Dendritic cell treated with granulocyte-macrophage colony-stimulating factor and Interleukin-4, amounts not matched to agents 40 ng/mL and 50 ng/mL, for 4 days (primary cell): ENCODE data around the gene VTI1A.

Experiments
- H3K27ac Mint-ChIP-seq: one replicate; pipeline ENCODE4 v1.8.0; 2022; ENCODE audit warnings: mild to moderate bottlenecking, mixed read lengths
- H3K27me3 Mint-ChIP-seq: one replicate; pipeline ENCODE4 v1.8.0; 2022; ENCODE audit warnings: mild to moderate bottlenecking, mixed read lengths
- H3K36me3 Mint-ChIP-seq: one replicate; pipeline ENCODE4 v1.8.0; 2022; ENCODE audit warnings: low read depth, mixed read lengths
- H3K4me1 Mint-ChIP-seq: one replicate; pipeline ENCODE4 v1.8.0; 2022; ENCODE audit warnings: low read depth, mixed read lengths
- H3K4me3 Mint-ChIP-seq: one replicate; pipeline ENCODE4 v1.8.0; 2022; ENCODE audit warnings: mild to moderate bottlenecking, moderate library complexity, mixed read lengths
- H3K9me3 Mint-ChIP-seq: one replicate; pipeline ENCODE4 v1.8.0; 2022; ENCODE audit warnings: mixed read lengths
- intact Hi-C: fragments of 100-400 bp; cut with micrococcal nuclease; formaldehyde crosslinking; loops from one replicate; pipeline ENCODE4 v1.15.0; 2022

Gene VTI1A

GRCh38 chr10:112799038-112799437 lies 352.0 kb downstream of the VTI1A start:
- H3K4me1 Mint-ChIP-seq, result no peaks in the 10 kb centered on the region
- no peaks in the 10 kb centered on the region for H3K36me3 Mint-ChIP-seq
- H3K9me3 Mint-ChIP-seq, result no peaks in the 10 kb centered on the region
- intact Hi-C loops, result no loop called here
- H3K27ac Mint-ChIP-seq, result no peak overlapping the region
- no peak overlapping the region for H3K4me3 Mint-ChIP-seq
- H3K27me3 Mint-ChIP-seq, result no peaks in the 10 kb centered on the region

- no peak overlapping the region for H3K27ac Mint-ChIP-seq
- no peak overlapping the region for H3K4me3 Mint-ChIP-seq
Measured at GRCh38 chr10:112799726-112800510, 352.9 kb downstream of the VTI1A start.

GRCh38 chr10:112801004-112801403 lies 354.0 kb downstream of the VTI1A start:
- Mint-ChIP-seq H3K4me1 (no peaks in the 10 kb centered on the region), H3K36me3 (no peaks in the 10 kb centered on the region), H3K4me3 (no peak overlapping the region), H3K27ac (no peak overlapping the region), H3K27me3 (no peaks in the 10 kb centered on the region), H3K9me3 (no peaks in the 10 kb centered on the region)
- intact Hi-C loops, result no loop called here

More at GRCh38 chr10:112799726-112800510, 352.9 kb downstream of the VTI1A start:
- H3K27me3 Mint-ChIP-seq, result no peaks in the 10 kb centered on the region
- intact Hi-C loops, result no loop called here
- H3K4me1 Mint-ChIP-seq, result no peaks in the 10 kb centered on the region
- H3K36me3 Mint-ChIP-seq, result no peaks in the 10 kb centered on the region
- H3K9me3 Mint-ChIP-seq, result no peaks in the 10 kb centered on the region

GRCh38 chr10:112801748-112802147 lies 354.7 kb downstream of the VTI1A start:
- intact Hi-C loops, result no loop called here
- Mint-ChIP-seq H3K36me3 (peaks cover 1% of the 10 kb centered on the region), H3K4me1 (no peaks in the 10 kb centered on the region), H3K27ac (no peak overlapping the region), H3K4me3 (no peak overlapping the region), H3K9me3 (no peaks in the 10 kb centered on the region), H3K27me3 (no peaks in the 10 kb centered on the region)

- peaks cover 9% of the 10 kb centered on the region for H3K36me3 Mint-ChIP-seq
- intact Hi-C loops, result no loop called here
- no peak overlapping the region for H3K4me3 Mint-ChIP-seq
- no peaks in the 10 kb centered on the region for H3K9me3 Mint-ChIP-seq
- H3K4me1 Mint-ChIP-seq, result no peaks in the 10 kb centered on the region
- no peaks in the 10 kb centered on the region for H3K27me3 Mint-ChIP-seq
- no peak overlapping the region for H3K27ac Mint-ChIP-seq
Measured at GRCh38 chr10:112802411-112803022, 355.5 kb downstream of the VTI1A start.

- Mint-ChIP-seq H3K9me3 (no peaks in the 10 kb centered on the region), H3K36me3 (peaks cover 13% of the 10 kb centered on the region), H3K4me1 (no peaks in the 10 kb centered on the region), H3K4me3 (no peak overlapping the region), H3K27ac (no peak overlapping the region), H3K27me3 (no peaks in the 10 kb centered on the region)
- intact Hi-C loops, result no loop called here
Measured at GRCh38 chr10:112803961-112804401, 357.0 kb downstream of the VTI1A start.

- Mint-ChIP-seq H3K27ac (no peak overlapping the region), H3K4me1 (no peaks in the 10 kb centered on the region)
- intact Hi-C loops, result no loop called here
Measured at GRCh38 chr10:112805254-112805590, 358.2 kb downstream of the VTI1A start.

GRCh38 chr10:112805701-112806100 lies 358.7 kb downstream of the VTI1A start:
- H3K4me3 Mint-ChIP-seq, result no peak overlapping the region
- no peaks in the 10 kb centered on the region for H3K9me3 Mint-ChIP-seq
- no peaks in the 10 kb centered on the region for H3K27me3 Mint-ChIP-seq
- intact Hi-C loops, result no loop called here
- no peak overlapping the region for H3K27ac Mint-ChIP-seq
- peaks cover 18% of the 10 kb centered on the region for H3K36me3 Mint-ChIP-seq
- H3K4me1 Mint-ChIP-seq, result no peaks in the 10 kb centered on the region

More at GRCh38 chr10:112805254-112805590, 358.2 kb downstream of the VTI1A start:
- Mint-ChIP-seq H3K9me3 (no peaks in the 10 kb centered on the region), H3K27me3 (no peaks in the 10 kb centered on the region), H3K4me3 (no peak overlapping the region), H3K36me3 (peaks cover 14% of the 10 kb centered on the region)

- H3K27ac Mint-ChIP-seq, result no peak overlapping the region
- no peaks in the 10 kb centered on the region for H3K9me3 Mint-ChIP-seq
- H3K27me3 Mint-ChIP-seq, result peaks cover 2% of the 10 kb centered on the region
- H3K4me3 Mint-ChIP-seq, result no peak overlapping the region
- intact Hi-C loops, result no loop called here
- peaks cover 5% of the 10 kb centered on the region for H3K4me1 Mint-ChIP-seq
- H3K36me3 Mint-ChIP-seq, result peaks cover 22% of the 10 kb centered on the region
Measured at GRCh38 chr10:112807013-112807412, 360.0 kb downstream of the VTI1A start.

- Mint-ChIP-seq H3K36me3 (peaks cover 22% of the 10 kb centered on the region), H3K27ac (no peak overlapping the region), H3K4me1 (peaks cover 32% of the 10 kb centered on the region), H3K27me3 (peaks cover 23% of the 10 kb centered on the region), H3K4me3 (no peak overlapping the region), H3K9me3 (no peaks in the 10 kb centered on the region)
- intact Hi-C loops, result no loop called here
Measured at GRCh38 chr10:112809736-112810135, 362.7 kb downstream of the VTI1A start.

GRCh38 chr10:112810711-112811151 lies 363.7 kb downstream of the VTI1A start:
- intact Hi-C loops, result no loop called here
- Mint-ChIP-seq H3K27me3 (peaks cover 33% of the 10 kb centered on the region), H3K9me3 (no peaks in the 10 kb centered on the region), H3K4me1 (peaks cover 42% of the 10 kb centered on the region), H3K4me3 (no peak overlapping the region), H3K27ac (no peak overlapping the region), H3K36me3 (peaks cover 31% of the 10 kb centered on the region)

- no peak overlapping the region for H3K4me3 Mint-ChIP-seq
- peaks cover 40% of the 10 kb centered on the region for H3K36me3 Mint-ChIP-seq
- H3K9me3 Mint-ChIP-seq, result no peaks in the 10 kb centered on the region
- no peak overlapping the region for H3K27ac Mint-ChIP-seq
- H3K27me3 Mint-ChIP-seq, result peaks cover 46% of the 10 kb centered on the region
- peaks cover 49% of the 10 kb centered on the region for H3K4me1 Mint-ChIP-seq
- intact Hi-C loops, result no loop called here
Measured at GRCh38 chr10:112811741-112812551, 364.9 kb downstream of the VTI1A start.

GRCh38 chr10:112812586-112812985 lies 365.6 kb downstream of the VTI1A start:
- Mint-ChIP-seq H3K4me1 (peaks cover 55% of the 10 kb centered on the region), H3K27ac (no peak overlapping the region), H3K4me3 (no peak overlapping the region), H3K9me3 (no peaks in the 10 kb centered on the region), H3K36me3 (peaks cover 40% of the 10 kb centered on the region), H3K27me3 (peaks cover 52% of the 10 kb centered on the region)
- intact Hi-C loops, result no loop called here
